Endothelial cell of umbilical vein (primary cell): ENCODE results near the gene PDSS2. TPM values are rescaled to one million over a fixed set of nuclear protein-coding genes. Genes with fewer than 3 reads are reported as not detected.

Source experiments
- BruUV-seq: library from RNA; stranded (reverse); fragments of 400-500 nt; replicated peaks from 2 replicates; lab custom pipeline; 2021; lab: Mats Ljungman, UMichigan
- CTCF ChIA-PET: fragments of 300-600, 350-600 bp; sonication (Branson Sonifier 250); formaldehyde crosslinking; loops from one replicate; lab custom pipeline; 2021; ENCODE audit warnings: antibody characterized with exemption, inconsistent platforms; lab: Charles Lee
- POLR2A ChIA-PET: fragments of 300-600, 350-600 bp; sonication (Branson Sonifier 250); formaldehyde crosslinking; loops from one replicate; lab custom pipeline; 2021; ENCODE audit warnings: antibody characterized with exemption, inconsistent platforms; lab: Charles Lee
- DNase-seq: peaks from one replicate; pipeline ENCODE4 v3.0.0-alpha.2; 2011; ENCODE audit warnings: low read depth, low spot score
- FAIRE-seq: peaks from 2 replicates; lab custom pipeline; 2011; peaks lifted over from hg19 to GRCh38; lab: Jason Lieb, UNC
- H2AFZ ChIP-seq: 2 replicates; pipeline ENCODE4 v1.6.0; 2012; ENCODE audit warnings: low read depth, low read length, control low read depth, inconsistent platforms
- H3K27ac ChIP-seq: 2 replicates; pipeline ENCODE4 v1.5.1; 2011; ENCODE audit warnings: low read depth, mild to moderate bottlenecking, control low read depth, low read length, moderate library complexity; ENCODE audit not compliant: insufficient read depth
- H3K27me3 ChIP-seq, 2 experiments: 2 replicates each; pipeline versions ENCODE4 v1.6.0 to v1.6.1; 2011; ENCODE audit warnings: low read length in 2 of 2, mixed read lengths in 1 of 2; ENCODE audit not compliant: control insufficient read depth in 2 of 2, insufficient read depth in 2 of 2
- H3K36me3 ChIP-seq, 2 experiments: 2 replicates in 1 of 2; 3 replicates in 1 of 2; pipeline ENCODE4 v1.5.1; 2011; ENCODE audit warnings: low read length in 2 of 2, mild to moderate bottlenecking in 1 of 2, moderate library complexity in 1 of 2; ENCODE audit not compliant: control insufficient read depth in 2 of 2, insufficient read depth in 2 of 2; ENCODE audit errors: extremely low read depth in 1 of 2
- H3K4me1 ChIP-seq: 3 replicates; pipeline ENCODE4 v1.5.1; 2011; ENCODE audit warnings: mild to moderate bottlenecking, low read length; ENCODE audit not compliant: control insufficient read depth, insufficient read depth; ENCODE audit errors: extremely low read depth
- H3K4me2 ChIP-seq: 2 replicates; pipeline ENCODE4 v1.6.1; 2011; ENCODE audit warnings: low read length, control low read depth, mixed read lengths; ENCODE audit not compliant: insufficient read depth
- H3K4me3 ChIP-seq, 3 experiments: fragments of 200-600 bp in 1 of 3; sonication (generic), shearing (Covaris generic) in 1 of 3; replicated peaks in 1 of 3; 2 replicates each; pipeline ENCODE4 v1.5.1; 2011 to 2016; ENCODE audit warnings: control low read depth in 3 of 3, low read length in 3 of 3, mild to moderate bottlenecking in 2 of 3, inconsistent platforms in 1 of 3, low read depth in 1 of 3, moderate library complexity in 1 of 3; ENCODE audit not compliant: insufficient read depth in 1 of 3
- H3K79me2 ChIP-seq: 2 replicates; pipeline ENCODE4 v1.6.0; 2012; ENCODE audit warnings: low read length, inconsistent platforms; ENCODE audit not compliant: control insufficient read depth, insufficient read depth
- H3K9ac ChIP-seq: replicated peaks from 2 replicates; pipeline ENCODE3; 2011; ENCODE audit warnings: low read length, control low read depth; ENCODE audit not compliant: insufficient read depth; ENCODE audit errors: extremely low read depth
- H3K9me1 ChIP-seq: replicated peaks from 3 replicates; pipeline ENCODE4 v1.6.0; 2011; ENCODE audit warnings: mild to moderate bottlenecking, low read length; ENCODE audit not compliant: control insufficient read depth, insufficient read depth; ENCODE audit errors: extremely low read depth
- H3K9me3 ChIP-seq: replicated peaks from 2 replicates; pipeline ENCODE4 v1.5.1; 2012; ENCODE audit warnings: low read length, inconsistent platforms; ENCODE audit not compliant: control insufficient read depth, insufficient read depth
- H4K20me1 ChIP-seq: replicated peaks from 2 replicates; pipeline ENCODE3; 2011; ENCODE audit warnings: mild to moderate bottlenecking, low read length; ENCODE audit not compliant: control insufficient read depth, insufficient read depth; ENCODE audit errors: extremely low read depth
- CTCF ChIP-seq, 2 donors: IDR thresholded peaks; 1 replicate in 1 of 2; 2 replicates in 1 of 2; pipeline ENCODE4 v1.5.1; 2011; ENCODE audit warnings: low read length in 2 of 2, mild to moderate bottlenecking in 2 of 2, moderate library complexity in 2 of 2, control low read depth in 1 of 2, inconsistent platforms in 1 of 2, low read depth in 1 of 2; ENCODE audit not compliant: insufficient read depth in 1 of 2; ENCODE audit errors: extremely low read depth in 1 of 2
- EZH2 ChIP-seq: IDR thresholded peaks from 2 replicates; pipeline ENCODE4 v1.6.1; 2012; ENCODE audit warnings: borderline replicate concordance, low read depth, mild to moderate bottlenecking, moderate library complexity, low read length, inconsistent platforms; ENCODE audit not compliant: severe bottlenecking
- FOS ChIP-seq: IDR thresholded peaks from 2 replicates; pipeline ENCODE4 v1.6.1; 2011; ENCODE audit warnings: mild to moderate bottlenecking, low read length, moderate library complexity, borderline replicate concordance; ENCODE audit not compliant: insufficient read depth
- GATA2 ChIP-seq: IDR thresholded peaks from 2 replicates; pipeline ENCODE4 v1.7.0; 2011; ENCODE audit warnings: low read depth, mild to moderate bottlenecking, moderate library complexity, mixed read lengths, low read length; ENCODE audit not compliant: insufficient read length, insufficient read depth
- JUN ChIP-seq: IDR thresholded peaks from 2 replicates; pipeline ENCODE4 v1.6.1; 2011; ENCODE audit warnings: borderline replicate concordance, low read depth; ENCODE audit not compliant: insufficient read length, insufficient read depth
- MAX ChIP-seq: IDR thresholded peaks from 2 replicates; pipeline ENCODE4 v1.6.1; 2011; ENCODE audit not compliant: insufficient read depth, insufficient read length
- MYC ChIP-seq: IDR thresholded peaks from one replicate; pipeline ENCODE4 v1.6.1; 2011; ENCODE audit warnings: mild to moderate bottlenecking, low read depth, low read length
- POLR2A ChIP-seq: IDR thresholded peaks from 2 replicates; pipeline ENCODE4 v1.6.1; 2012; ENCODE audit warnings: low read depth, mild to moderate bottlenecking, control low read depth, low read length
- POLR2AphosphoS5 ChIP-seq: IDR thresholded peaks from 2 replicates; pipeline ENCODE4 v1.6.1; 2012; ENCODE audit warnings: low read depth, mild to moderate bottlenecking, control low read depth, low read length, moderate library complexity; ENCODE audit not compliant: insufficient read depth
- dilution Hi-C: fragments of 300-500 bp; cut with MboI; formaldehyde crosslinking; loops from one replicate; pipeline ENCODE4 v1.15.0; 2019; ENCODE audit warnings: low sequenced_read_pairs; ENCODE audit not compliant: extremely low pct_ligation_motif_present
- intact Hi-C: fragments of 100-400 bp; cut with micrococcal nuclease; formaldehyde crosslinking; loops from one replicate; pipeline ENCODE4 v1.10.0; 2022
- polyA plus RNA-seq, 4 experiments: library from polyadenylated mRNA; depleted of rRNA in 3 of 4; stranded (reverse) in 3 of 4; unstranded in 1 of 4; fragments of >200 nt; gene quantifications; 2 replicates each; pipeline versions ENCODE4 v1.2.1 to v1.2.3, GENCODE V29; 2011 to 2012; ENCODE audit warnings: missing spikeins in 1 of 4
- total RNA-seq: library from RNA; stranded (reverse); gene quantifications from 2 replicates; pipeline ENCODE4 v1.2.3, GENCODE V29; 2021

The PDSS2 gene
- total and polyA plus RNA-seq, 2 donors (not counting 3 experiments of a cell fraction or from before 2014, with no cell fraction given) = 7.6 to 9.3 TPM

GRCh38 chr6:107355659-107356058 is 103.7 kb downstream of the PDSS2 start:
- CTCF ChIA-PET = no interaction called here
- Histone ChIP-seq H3K9me1 (no peaks in the 10 kb centered on the region), H3K4me3 (no peak overlapping the region), H3K4me1 (no peaks in the 10 kb centered on the region), H3K27me3 (no peaks in the 10 kb centered on the region), H3K9me3 (no peaks in the 10 kb centered on the region), H4K20me1 (no peaks in the 10 kb centered on the region), H3K27ac (no peak overlapping the region), H3K36me3 (no peaks in the 10 kb centered on the region), H3K4me2 (no peak overlapping the region), H2AFZ (no peak overlapping the region), H3K9ac (no peak overlapping the region), H3K79me2 (no peaks in the 10 kb centered on the region)
- dilution Hi-C loops (no loop called here), intact Hi-C loops (no loop called here)
- DNase-seq (no peak), FAIRE-seq (no peak)
- POLR2A ChIA-PET = no interaction called here
- no TSS peak for BruUV-seq
- no peak for TF ChIP-seq MYC
- TF ChIP-seq EZH2 = no peak
- TF ChIP-seq CTCF (IDR thresholded peaks at IDR 0.05; ENCODE audit: extremely low read depth in 1 of 2, insufficient read depth in 1 of 2, low read depth in 1 of 2, low read length in 2 of 2) = no peak
- no peak for TF ChIP-seq FOS
- TF ChIP-seq POLR2AphosphoS5 = no peak
- TF ChIP-seq GATA2 = no peak
- no peak for TF ChIP-seq POLR2A
- TF ChIP-seq MAX = no peak
- TF ChIP-seq JUN = no peak
